Activated naive CD4-positive, alpha-beta T cell treated with anti-CD3 and anti-CD28 coated beads, Interleukin-2, amount 10 ng/mL, durations not matched to agents 7 days and 5 days (primary cell): ENCODE measurements around the gene TRIM66.

Experiments used
- CTCF ChIA-PET: fragments of 350-600 bp; sonication (Branson Sonifier 250); formaldehyde crosslinking; loops from one replicate; lab custom pipeline; 2021; ENCODE audit warnings: antibody characterized with exemption; lab: Charles Lee
- DNase-seq: peaks from one replicate; pipeline ENCODE4 v3.0.0-alpha.2; 2020
- H3K27ac Mint-ChIP-seq: one replicate; pipeline ENCODE4 v1.8.0; 2021; ENCODE audit warnings: mild to moderate bottlenecking, moderate library complexity, mixed read lengths
- H3K27me3 Mint-ChIP-seq: one replicate; pipeline ENCODE4 v1.8.0; 2021; ENCODE audit warnings: mild to moderate bottlenecking, mixed read lengths
- H3K36me3 Mint-ChIP-seq: one replicate; pipeline ENCODE4 v1.8.0; 2021; ENCODE audit warnings: mixed read lengths
- H3K4me1 Mint-ChIP-seq: one replicate; pipeline ENCODE4 v1.8.0; 2021; ENCODE audit warnings: mixed read lengths
- H3K4me3 Mint-ChIP-seq: one replicate; pipeline ENCODE4 v1.8.0; 2021; ENCODE audit warnings: mild to moderate bottlenecking, moderate library complexity, mixed read lengths
- H3K9me3 Mint-ChIP-seq: one replicate; pipeline ENCODE4 v1.8.0; 2021; ENCODE audit warnings: mixed read lengths

The TRIM66 gene

DNA sequence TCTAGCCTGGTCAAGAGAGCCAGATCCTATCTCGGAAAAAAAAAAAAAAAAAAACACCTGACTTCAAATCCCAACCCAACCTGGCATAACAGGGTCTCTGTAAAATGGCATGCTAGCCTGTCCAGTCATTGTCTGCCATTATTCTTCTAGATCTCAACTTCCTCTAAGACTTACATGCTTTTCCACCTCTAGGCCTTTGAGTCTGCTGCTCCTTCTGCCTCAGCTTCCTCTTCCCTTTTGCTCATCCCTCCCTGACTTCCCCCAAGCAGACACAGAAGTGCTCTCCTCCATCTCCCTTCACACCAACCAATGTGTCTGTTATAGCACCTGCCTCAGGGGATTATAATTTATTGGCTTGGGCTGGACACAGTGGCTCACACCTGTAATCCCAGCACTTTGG lies 96.3 kb downstream of the TRIM66 start:
- Mint-ChIP-seq H3K36me3 (no peaks in the 10 kb centered on the region), H3K27me3 (peaks cover 14% of the 10 kb centered on the region), H3K9me3 (no peaks in the 10 kb centered on the region), H3K4me1 (no peaks in the 10 kb centered on the region), H3K27ac (no peak overlapping the region), H3K4me3 (no peak overlapping the region)
- no peak for DNase-seq
- CTCF ChIA-PET, result no interaction called here

DNA sequence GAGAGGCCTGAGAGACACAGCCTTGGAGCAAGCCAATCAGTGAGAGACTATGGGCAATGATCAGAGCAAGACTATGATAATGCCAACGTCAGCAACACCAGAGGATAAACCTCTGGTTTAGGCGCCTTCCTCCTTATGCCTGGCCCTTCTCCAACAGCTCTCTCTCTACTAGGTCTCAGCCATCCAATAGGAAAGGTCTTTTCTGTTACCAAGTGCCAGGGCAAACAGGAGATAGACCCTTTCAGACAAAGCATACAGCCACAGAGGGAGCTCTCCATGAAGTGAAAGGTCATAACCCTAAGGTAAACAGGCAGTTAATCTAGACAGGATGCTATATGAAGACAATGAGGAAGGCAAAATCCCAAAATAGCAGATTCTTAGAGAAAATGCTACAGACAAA lies 98.0 kb downstream of the TRIM66 start:
- peaks cover 19% of the 10 kb centered on the region for H3K27me3 Mint-ChIP-seq
- H3K9me3 Mint-ChIP-seq, result no peaks in the 10 kb centered on the region
- no peak overlapping the region for H3K4me3 Mint-ChIP-seq
- H3K27ac Mint-ChIP-seq, result no peak overlapping the region
- no peak for DNase-seq
- no peaks in the 10 kb centered on the region for H3K36me3 Mint-ChIP-seq
- H3K4me1 Mint-ChIP-seq, result no peaks in the 10 kb centered on the region
- CTCF ChIA-PET, result interaction anchor here (1.0 kb wide), 1 partner anchor 17 kb away, joined by 3 read pairs; no protein-coding TSS in a partner anchor

GRCh38 chr11:8584082-8584481 lies 98.4 kb downstream of the TRIM66 start:
- H3K4me1 Mint-ChIP-seq, result no peaks in the 10 kb centered on the region
- no peak for DNase-seq
- CTCF ChIA-PET, result interaction anchor here (1.0 kb wide), 1 partner anchor 16 kb away, joined by 3 read pairs; no protein-coding TSS in a partner anchor
- no peak overlapping the region for H3K4me3 Mint-ChIP-seq
- H3K27ac Mint-ChIP-seq, result no peak overlapping the region
- H3K36me3 Mint-ChIP-seq, result no peaks in the 10 kb centered on the region
- H3K9me3 Mint-ChIP-seq, result no peaks in the 10 kb centered on the region
- H3K27me3 Mint-ChIP-seq, result peaks cover 19% of the 10 kb centered on the region

DNA sequence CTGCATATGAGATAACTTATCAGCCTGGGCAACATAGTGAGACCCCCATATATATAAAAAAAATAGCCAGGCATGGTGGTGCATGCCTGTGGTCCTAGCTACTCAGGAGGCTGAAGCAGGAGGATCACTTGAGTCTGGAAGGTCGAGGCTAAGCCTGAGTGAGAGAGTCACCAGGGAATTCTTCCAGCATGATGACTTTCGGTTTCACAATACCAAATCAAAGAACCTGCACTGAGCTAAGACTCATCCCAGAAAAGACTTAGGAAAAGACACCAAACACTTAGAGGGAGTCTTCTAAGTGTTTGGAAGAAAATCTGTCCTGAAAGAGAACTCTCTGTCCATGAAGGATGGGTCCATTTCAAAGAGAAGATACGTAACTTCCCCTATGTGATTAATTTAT lies 101.2 kb downstream of the TRIM66 start:
- Mint-ChIP-seq H3K9me3 (no peaks in the 10 kb centered on the region), H3K4me3 (no peak overlapping the region), H3K27me3 (peaks cover 9% of the 10 kb centered on the region), H3K36me3 (no peaks in the 10 kb centered on the region), H3K27ac (no peak overlapping the region), H3K4me1 (no peaks in the 10 kb centered on the region)
- DNase-seq, result no peak
- CTCF ChIA-PET, result interaction anchor here (0.7 kb wide), 1 partner anchor 12 kb away, joined by 3 read pairs; no protein-coding TSS in a partner anchor

- Mint-ChIP-seq H3K27me3 (peaks cover 8% of the 10 kb centered on the region), H3K27ac (no peak overlapping the region), H3K4me1 (no peaks in the 10 kb centered on the region), H3K9me3 (no peaks in the 10 kb centered on the region), H3K4me3 (no peak overlapping the region), H3K36me3 (no peaks in the 10 kb centered on the region)
- DNase-seq, result no peak
- CTCF ChIA-PET, result interaction anchor here (1.8 kb wide), 1 partner anchor 11 kb away, joined by 12 read pairs; no protein-coding TSS in a partner anchor
These were observed 104.5 kb downstream of the TRIM66 start for GRCh38 chr11:8577791-8578581.

DNA sequence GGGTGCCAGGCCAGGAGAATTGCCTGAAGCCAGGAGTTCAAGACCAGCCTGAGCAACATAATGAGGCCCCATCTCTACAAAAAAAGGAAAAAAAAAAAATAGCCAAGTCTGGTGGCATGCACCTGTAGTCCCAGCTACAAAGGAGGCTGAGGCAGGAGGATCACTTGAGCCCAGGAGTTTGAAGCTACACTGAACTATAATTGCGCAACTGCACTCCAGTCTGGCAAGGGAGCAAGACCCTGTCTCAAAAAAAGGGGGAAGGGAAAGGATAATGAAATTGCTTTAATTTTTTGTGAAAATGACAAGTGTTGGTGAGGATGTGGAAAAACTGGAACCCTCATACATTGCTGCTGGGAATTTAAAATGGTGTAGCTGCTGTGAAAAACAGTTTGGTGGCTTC lies 107.7 kb downstream of the TRIM66 start:
- Mint-ChIP-seq H3K4me1 (no peaks in the 10 kb centered on the region), H3K4me3 (no peak overlapping the region), H3K36me3 (no peaks in the 10 kb centered on the region), H3K9me3 (no peaks in the 10 kb centered on the region), H3K27ac (no peak overlapping the region), H3K27me3 (peaks cover 4% of the 10 kb centered on the region)
- CTCF ChIA-PET, result no interaction called here
- no peak for DNase-seq

GRCh38 chr11:8573777-8574176 lies 108.7 kb downstream of the TRIM66 start:
- peaks cover 4% of the 10 kb centered on the region for H3K27me3 Mint-ChIP-seq
- no peak overlapping the region for H3K27ac Mint-ChIP-seq
- CTCF ChIA-PET, result no interaction called here
- DNase-seq, result no peak
- H3K9me3 Mint-ChIP-seq, result no peaks in the 10 kb centered on the region
- no peaks in the 10 kb centered on the region for H3K36me3 Mint-ChIP-seq
- H3K4me3 Mint-ChIP-seq, result no peak overlapping the region
- H3K4me1 Mint-ChIP-seq, result no peaks in the 10 kb centered on the region

- Mint-ChIP-seq H3K27ac (no peak overlapping the region), H3K4me3 (no peak overlapping the region), H3K36me3 (no peaks in the 10 kb centered on the region), H3K27me3 (peaks cover 4% of the 10 kb centered on the region), H3K4me1 (no peaks in the 10 kb centered on the region), H3K9me3 (no peaks in the 10 kb centered on the region)
- CTCF ChIA-PET, result interaction anchor here (0.9 to 2.0 kb wide), 11 partner anchors 9 to 534 kb away, joined by 3 to 12 read pairs (median 5); partner anchors contain the start of gene LMO1
- no peak for DNase-seq
These were observed 114.8 kb downstream of the TRIM66 start for GRCh38 chr11:8567602-8568198.

- CTCF ChIA-PET, result interaction anchor here (0.6 to 2.0 kb wide), 12 partner anchors 10 to 533 kb away, joined by 3 to 12 read pairs (median 4); partner anchors contain the start of gene LMO1
- Mint-ChIP-seq H3K9me3 (no peaks in the 10 kb centered on the region), H3K36me3 (no peaks in the 10 kb centered on the region), H3K27ac (no peak overlapping the region), H3K4me3 (no peak overlapping the region), H3K27me3 (peaks cover 4% of the 10 kb centered on the region), H3K4me1 (no peaks in the 10 kb centered on the region)
- DNase-seq, result no peak
These were observed 115.8 kb downstream of the TRIM66 start for GRCh38 chr11:8566613-8567210.

GRCh38 chr11:8564526-8564925 lies 117.9 kb downstream of the TRIM66 start:
- Mint-ChIP-seq H3K27ac (no peak overlapping the region), H3K4me1 (no peaks in the 10 kb centered on the region), H3K4me3 (no peak overlapping the region), H3K9me3 (no peaks in the 10 kb centered on the region), H3K36me3 (no peaks in the 10 kb centered on the region), H3K27me3 (peaks cover 7% of the 10 kb centered on the region)
- CTCF ChIA-PET, result interaction anchor here (0.6 kb wide), 1 partner anchor 150 kb away, joined by 3 read pairs; no protein-coding TSS in a partner anchor
- no peak for DNase-seq
